Gastrocnemius medialis (tissue), 4 donors: ENCODE results near the gene CHST3. TPM values are rescaled to one million over a fixed set of nuclear protein-coding genes. Genes with fewer than 3 reads are reported as not detected.

Experiments
- ATAC-seq, 2 donors: fragments of 150-250 bp; one replicate each; pipeline ENCODE4 v1.9.1; 2016
- DNase-seq, 2 donors: peaks; one replicate each; pipeline ENCODE4 v3.0.0-alpha.2; 2019
- H3K27ac ChIP-seq, 4 donors: fragments of 200-600 bp; sonication (generic); 1 replicate in 1 of 4; 2 replicates in 3 of 4; pipeline ENCODE4 v1.5.1; 2016 to 2018; ENCODE audit warnings: mild to moderate bottlenecking in 2 of 4, moderate library complexity in 1 of 4
- H3K27me3 ChIP-seq, 3 donors: fragments of 200-600 bp; sonication (generic) in 2 of 3; 1 replicate in 1 of 3; 2 replicates in 2 of 3; pipeline versions ENCODE4 v1.5.1 to v1.6.0; 2016 to 2019; ENCODE audit warnings: mild to moderate bottlenecking in 1 of 3, moderate library complexity in 1 of 3
- H3K36me3 ChIP-seq, 2 donors: fragments of 200-600 bp; sonication (generic) in 1 of 2; one replicate each; pipeline ENCODE4 v1.5.1; 2017 to 2018
- H3K4me1 ChIP-seq, 2 donors: fragments of 200-600 bp; sonication (generic) in 1 of 2; one replicate each; pipeline ENCODE4 v1.5.1; 2016 to 2017; ENCODE audit warnings: mild to moderate bottlenecking in 2 of 2
- H3K4me3 ChIP-seq, 4 donors: fragments of 200-600 bp; sonication (generic) in 3 of 4; 1 replicate in 1 of 4; 2 replicates in 3 of 4; pipeline ENCODE4 v1.5.1; 2016 to 2019; ENCODE audit warnings: mild to moderate bottlenecking in 2 of 4
- H3K9me3 ChIP-seq, 3 donors: fragments of 200-600 bp; sonication (generic) in 2 of 3; 1 replicate in 1 of 3; 2 replicates in 2 of 3; pipeline ENCODE4 v1.5.1; 2016 to 2019
- POLR2A ChIP-seq, 2 donors: fragments of 450-650 bp; IDR thresholded peaks; one replicate each; pipeline ENCODE4 v1.6.1; 2017; ENCODE audit warnings: antibody characterized with exemption in 2 of 2, mild to moderate bottlenecking in 2 of 2, moderate library complexity in 2 of 2
- in situ Hi-C, 4 donors: fragments of 200-750 bp; cut with MboI; loops; one replicate each; pipeline versions ENCODE4 v1.15.0 to v1.8.0; 2017; ENCODE audit warnings: low sequenced_read_pairs in 4 of 4
- intact Hi-C: fragments of 100-400 bp; cut with DNase I; formaldehyde crosslinking; loops from one replicate; pipeline ENCODE4 v1.15.1; 2023; ENCODE audit warnings: low total_unique reads
- total RNA-seq, 4 donors: library from RNA; depleted of rRNA; stranded (reverse); fragments of >200 nt; gene quantifications; one replicate each; pipeline versions ENCODE4 v1.1.0 to v1.2.3, GENCODE V29; 2016
- TF ChIP-seq, protein P1 (sequence below), 5 experiments: fragments of 450-650 bp in 3 of 5; fragments of 200-600 bp in 2 of 5; sonication (generic) in 2 of 5; IDR thresholded peaks in 4 of 5; conservative IDR thresholded peaks in 1 of 5; 1 replicate in 4 of 5; 2 replicates in 1 of 5; pipeline ENCODE4 v1.5.1; 2016 to 2019; ENCODE audit warnings: antibody characterized with exemption in 5 of 5, mild to moderate bottlenecking in 3 of 5, moderate library complexity in 3 of 5

Gene CHST3
- total RNA-seq, 4 donors from 2014 or later = 11.5 to 31.6 (median 16.3) TPM

DNA sequence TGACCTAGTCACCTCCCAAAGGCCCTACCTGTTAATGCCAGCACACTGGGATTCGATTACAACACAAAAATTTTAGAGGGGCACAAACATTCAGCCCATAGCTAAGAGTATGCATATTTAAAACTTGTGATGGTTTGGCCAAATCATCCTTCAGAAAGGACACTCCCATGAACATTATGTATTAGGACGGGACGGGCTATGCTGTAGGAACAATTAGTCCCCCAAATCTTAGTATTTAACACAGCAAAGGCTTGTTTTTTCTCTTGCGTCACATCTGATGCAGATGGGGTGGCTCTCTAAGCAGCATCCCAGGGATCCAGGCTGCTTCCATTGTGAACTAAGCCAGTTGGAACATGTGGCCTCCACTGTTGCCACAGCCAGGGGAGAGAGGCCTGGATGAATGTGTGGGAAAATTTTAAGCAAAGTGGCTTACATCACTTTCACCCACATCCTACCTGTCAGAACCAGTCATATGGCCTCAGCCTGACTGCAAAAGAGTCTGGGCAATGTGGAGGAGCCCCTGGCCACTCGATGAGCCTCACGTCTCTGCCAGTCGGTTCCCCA lies 26.6 kb downstream of the CHST3 start:
- no peak for TF ChIP-seq POLR2A (IDR thresholded peaks at IDR 0.05)
- TF ChIP-seq, protein P1, sequence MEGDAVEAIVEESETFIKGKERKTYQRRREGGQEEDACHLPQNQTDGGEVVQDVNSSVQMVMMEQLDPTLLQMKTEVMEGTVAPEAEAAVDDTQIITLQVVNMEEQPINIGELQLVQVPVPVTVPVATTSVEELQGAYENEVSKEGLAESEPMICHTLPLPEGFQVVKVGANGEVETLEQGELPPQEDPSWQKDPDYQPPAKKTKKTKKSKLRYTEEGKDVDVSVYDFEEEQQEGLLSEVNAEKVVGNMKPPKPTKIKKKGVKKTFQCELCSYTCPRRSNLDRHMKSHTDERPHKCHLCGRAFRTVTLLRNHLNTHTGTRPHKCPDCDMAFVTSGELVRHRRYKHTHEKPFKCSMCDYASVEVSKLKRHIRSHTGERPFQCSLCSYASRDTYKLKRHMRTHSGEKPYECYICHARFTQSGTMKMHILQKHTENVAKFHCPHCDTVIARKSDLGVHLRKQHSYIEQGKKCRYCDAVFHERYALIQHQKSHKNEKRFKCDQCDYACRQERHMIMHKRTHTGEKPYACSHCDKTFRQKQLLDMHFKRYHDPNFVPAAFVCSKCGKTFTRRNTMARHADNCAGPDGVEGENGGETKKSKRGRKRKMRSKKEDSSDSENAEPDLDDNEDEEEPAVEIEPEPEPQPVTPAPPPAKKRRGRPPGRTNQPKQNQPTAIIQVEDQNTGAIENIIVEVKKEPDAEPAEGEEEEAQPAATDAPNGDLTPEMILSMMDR (IDR thresholded peaks at IDR 0.05 in 4 of 5, conservative IDR thresholded peaks at IDR 0.05 in 1 of 5) = no peak
- in situ Hi-C loops = no loop called here
- H3K4me1 ChIP-seq = peaks cover 35 to 41% of the 10 kb centered on the region in 2 donors
- no peaks in the 10 kb centered on the region for H3K27me3 ChIP-seq
- intact Hi-C loops = no loop called here
- H3K27ac ChIP-seq = no peak overlapping the region
- no peak for DNase-seq
- no peak for ATAC-seq
- H3K4me3 ChIP-seq = no peak overlapping the region
- H3K36me3 ChIP-seq = no peaks in the 10 kb centered on the region
- H3K9me3 ChIP-seq = no peaks in the 10 kb centered on the region

DNA sequence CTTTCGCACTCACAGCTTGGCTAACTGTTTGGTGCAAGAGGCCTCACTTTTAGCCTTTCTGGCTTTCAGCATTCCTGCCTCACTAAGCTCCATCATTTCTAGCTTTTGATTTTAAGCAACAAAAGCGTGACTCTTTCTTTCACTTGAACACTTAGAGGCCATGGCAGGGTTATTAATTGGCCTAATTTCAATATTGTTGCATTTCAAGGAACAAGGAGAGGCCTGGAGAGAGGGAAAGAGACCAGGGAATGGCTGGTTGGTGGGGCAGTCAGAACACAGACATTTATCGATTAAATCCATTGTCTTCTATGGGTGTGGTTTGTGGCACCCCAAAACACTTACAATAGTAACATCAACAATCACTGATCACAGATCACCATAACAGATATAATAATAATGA lies 31.3 kb downstream of the CHST3 start:
- Histone ChIP-seq H3K4me1 (peaks cover 59 to 65% of the 10 kb centered on the region in 2 donors), H3K4me3 (no peak overlapping the region), H3K27ac (peak overlapping the region; percentile 56 to 85 (median 78)), H3K9me3 (no peaks in the 10 kb centered on the region), H3K27me3 (no peaks in the 10 kb centered on the region), H3K36me3 (no peaks in the 10 kb centered on the region)
- intact Hi-C loops = no loop called here
- DNase-seq (no peak), ATAC-seq (no peak)
- TF ChIP-seq, protein P1 (IDR thresholded peaks at IDR 0.05 in 4 of 5, conservative IDR thresholded peaks at IDR 0.05 in 1 of 5) = no peak
- TF ChIP-seq POLR2A (IDR thresholded peaks at IDR 0.05) = no peak
- in situ Hi-C loops = no loop called here

DNA sequence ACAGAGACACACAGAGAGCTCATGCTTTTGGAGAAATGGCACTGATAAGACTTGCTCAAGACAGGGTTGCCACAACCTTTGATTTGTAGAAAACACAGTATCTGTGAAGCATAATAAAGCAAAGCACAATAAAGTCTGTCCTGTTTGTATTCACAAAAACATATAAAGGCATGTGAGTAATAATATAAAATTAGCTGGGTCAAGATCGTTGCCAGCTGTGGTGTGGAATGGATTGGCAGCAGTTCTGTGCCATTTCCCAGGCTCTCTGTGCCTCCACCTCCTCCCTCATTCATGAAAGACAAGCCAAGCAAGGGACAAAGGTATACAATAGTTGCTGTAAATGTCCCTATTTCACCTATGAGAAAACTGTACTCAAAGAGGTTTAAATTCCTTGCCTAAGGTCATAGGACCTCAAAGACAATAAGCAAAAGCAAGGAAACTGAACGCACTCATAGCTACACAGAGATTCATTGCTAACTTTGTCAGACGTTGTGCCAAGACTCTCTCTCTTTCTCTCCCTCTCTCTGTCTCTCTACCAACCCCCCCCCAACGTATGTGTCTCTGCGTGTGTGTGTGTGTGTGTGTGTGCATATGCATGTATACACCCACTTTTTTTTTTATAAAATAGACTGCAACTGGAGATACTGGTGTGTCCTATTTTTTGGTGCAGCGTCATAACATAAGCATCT lies 31.8 kb downstream of the CHST3 start:
- no peaks in the 10 kb centered on the region for H3K27me3 ChIP-seq
- intact Hi-C loops = no loop called here
- in situ Hi-C loops = no loop called here
- peak overlapping the region; percentile 56 to 85 (median 78) for H3K27ac ChIP-seq
- TF ChIP-seq, protein P1 (IDR thresholded peaks at IDR 0.05 in 4 of 5, conservative IDR thresholded peaks at IDR 0.05 in 1 of 5) = no peak
- no peak for TF ChIP-seq POLR2A (IDR thresholded peaks at IDR 0.05)
- H3K4me1 ChIP-seq = peaks cover 65 to 71% of the 10 kb centered on the region in 2 donors
- ATAC-seq = peak; percentile 42 to 76
- DNase-seq = no peak
- H3K4me3 ChIP-seq = no peak overlapping the region
- no peaks in the 10 kb centered on the region for H3K9me3 ChIP-seq
- no peaks in the 10 kb centered on the region for H3K36me3 ChIP-seq

DNA sequence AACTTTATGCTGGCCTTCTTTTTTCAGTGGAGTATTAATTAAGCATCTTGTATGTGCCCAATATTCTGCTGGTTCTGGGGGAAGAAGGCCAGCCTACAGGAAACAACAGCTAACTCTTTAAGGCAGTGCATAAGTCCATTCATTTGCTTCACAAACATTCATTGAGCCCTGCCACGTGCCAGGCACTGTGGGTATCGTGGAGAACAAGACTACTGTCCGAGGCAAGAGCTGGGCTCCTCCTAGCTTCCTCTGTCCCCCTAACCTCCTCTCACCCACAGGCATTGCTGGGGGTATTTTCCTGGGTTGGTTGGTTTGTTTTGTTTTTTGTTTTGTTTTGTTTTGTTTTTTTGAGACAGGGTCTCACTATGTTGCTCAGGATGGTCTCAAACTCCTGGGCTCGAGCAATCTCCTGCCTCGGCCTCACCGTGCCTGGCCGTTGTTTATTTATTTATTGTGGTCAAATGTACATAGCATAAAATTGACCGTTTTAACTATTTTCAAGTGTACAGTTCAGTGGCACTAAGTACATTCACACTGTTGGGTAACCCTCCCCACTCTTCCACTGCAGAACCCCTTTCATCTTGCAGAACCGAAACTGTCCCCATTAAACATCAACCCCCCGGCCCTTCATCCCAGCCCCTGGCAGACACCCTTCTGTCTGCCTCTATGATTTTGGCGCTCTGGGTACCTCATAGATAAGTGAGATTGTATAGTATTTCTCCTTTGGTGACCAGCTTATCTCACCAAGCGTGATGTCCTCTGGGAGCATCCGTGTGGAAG lies 32.6 kb downstream of the CHST3 start:
- no peak for ATAC-seq
- no peak for DNase-seq
- no peak overlapping the region for H3K4me3 ChIP-seq
- peaks cover 69 to 73% of the 10 kb centered on the region in 2 donors for H3K4me1 ChIP-seq
- H3K9me3 ChIP-seq = no peaks in the 10 kb centered on the region
- peak overlapping the region in 3 of 4 donors; percentile 56 to 85 (median 80) for H3K27ac ChIP-seq
- in situ Hi-C loops = no loop called here
- no peaks in the 10 kb centered on the region for H3K36me3 ChIP-seq
- intact Hi-C loops = no loop called here
- TF ChIP-seq, protein P1 (IDR thresholded peaks at IDR 0.05 in 4 of 5, conservative IDR thresholded peaks at IDR 0.05 in 1 of 5) = no peak
- no peak for TF ChIP-seq POLR2A (IDR thresholded peaks at IDR 0.05)
- no peaks in the 10 kb centered on the region for H3K27me3 ChIP-seq
